Endothelial cell of umbilical vein (primary cell): ENCODE results near the gene ASIC4.

Experiments
- EZH2 ChIP-seq: IDR thresholded peaks from 2 replicates; pipeline ENCODE4 v1.6.1; 2012; ENCODE audit warnings: borderline replicate concordance, low read depth, mild to moderate bottlenecking, moderate library complexity, low read length, inconsistent platforms; ENCODE audit not compliant: severe bottlenecking
- FOS ChIP-seq: IDR thresholded peaks from 2 replicates; pipeline ENCODE4 v1.6.1; 2011; ENCODE audit warnings: mild to moderate bottlenecking, low read length, moderate library complexity, borderline replicate concordance; ENCODE audit not compliant: insufficient read depth
- GATA2 ChIP-seq: IDR thresholded peaks from 2 replicates; pipeline ENCODE4 v1.7.0; 2011; ENCODE audit warnings: low read depth, mild to moderate bottlenecking, moderate library complexity, mixed read lengths, low read length; ENCODE audit not compliant: insufficient read length, insufficient read depth
- MYC ChIP-seq: IDR thresholded peaks from one replicate; pipeline ENCODE4 v1.6.1; 2011; ENCODE audit warnings: mild to moderate bottlenecking, low read depth, low read length
- POLR2A ChIP-seq: IDR thresholded peaks from 2 replicates; pipeline ENCODE4 v1.6.1; 2012; ENCODE audit warnings: low read depth, mild to moderate bottlenecking, control low read depth, low read length
- POLR2AphosphoS5 ChIP-seq: IDR thresholded peaks from 2 replicates; pipeline ENCODE4 v1.6.1; 2012; ENCODE audit warnings: low read depth, mild to moderate bottlenecking, control low read depth, low read length, moderate library complexity; ENCODE audit not compliant: insufficient read depth
- TF ChIP-seq, protein P1 (sequence below), 2 donors: IDR thresholded peaks; 1 replicate in 1 of 2; 2 replicates in 1 of 2; pipeline ENCODE4 v1.5.1; 2011; ENCODE audit warnings: low read length in 2 of 2, mild to moderate bottlenecking in 2 of 2, moderate library complexity in 2 of 2, control low read depth in 1 of 2, inconsistent platforms in 1 of 2, low read depth in 1 of 2; ENCODE audit not compliant: insufficient read depth in 1 of 2; ENCODE audit errors: extremely low read depth in 1 of 2
- TF ChIP-seq, protein P2 (sequence below): IDR thresholded peaks from 2 replicates; pipeline ENCODE4 v1.6.1; 2011; ENCODE audit not compliant: insufficient read depth, insufficient read length

DNA sequence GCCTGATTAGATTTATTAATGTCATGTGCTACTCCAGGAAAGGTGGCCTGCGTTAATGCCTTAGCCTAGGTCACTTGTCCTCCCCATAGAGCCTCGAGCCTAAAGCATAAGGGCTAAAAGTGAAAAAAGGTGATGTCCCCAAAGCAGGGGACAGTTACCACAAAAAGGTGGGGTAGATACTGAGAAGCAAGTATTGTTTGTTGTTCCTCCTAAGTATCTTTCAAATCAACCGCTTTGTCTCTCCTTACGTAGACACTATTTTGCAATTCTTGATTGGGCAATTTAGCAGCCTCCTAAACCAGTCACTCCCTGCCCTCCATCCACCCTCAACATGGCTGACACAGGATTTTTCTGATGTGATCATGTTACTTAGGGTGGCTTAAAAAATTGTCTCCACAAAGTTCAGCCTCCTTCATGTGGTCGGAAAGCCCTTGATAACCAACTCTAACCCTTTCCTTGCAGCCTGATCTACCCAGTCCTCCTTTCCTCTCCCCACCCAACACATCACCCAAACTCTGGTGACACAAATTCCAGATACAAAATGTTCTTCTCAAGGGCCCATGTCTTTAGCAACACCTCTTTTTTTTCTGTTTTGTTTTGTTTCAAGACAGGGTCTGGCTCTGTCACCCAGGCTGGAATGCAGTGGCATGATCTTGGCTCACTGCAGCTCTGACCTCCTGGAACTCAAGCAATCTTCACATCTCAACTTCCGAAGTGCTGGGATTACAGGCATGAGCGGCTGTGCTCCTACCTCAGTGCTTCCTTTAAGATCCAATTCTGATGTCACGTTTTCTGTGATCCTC is 64.7 kb downstream of the ASIC4 start:
- TF ChIP-seq POLR2A (no peak), FOS (no peak), EZH2 (no peak), GATA2 (no peak), POLR2AphosphoS5 (no peak), MYC (no peak)
- TF ChIP-seq, protein P1, sequence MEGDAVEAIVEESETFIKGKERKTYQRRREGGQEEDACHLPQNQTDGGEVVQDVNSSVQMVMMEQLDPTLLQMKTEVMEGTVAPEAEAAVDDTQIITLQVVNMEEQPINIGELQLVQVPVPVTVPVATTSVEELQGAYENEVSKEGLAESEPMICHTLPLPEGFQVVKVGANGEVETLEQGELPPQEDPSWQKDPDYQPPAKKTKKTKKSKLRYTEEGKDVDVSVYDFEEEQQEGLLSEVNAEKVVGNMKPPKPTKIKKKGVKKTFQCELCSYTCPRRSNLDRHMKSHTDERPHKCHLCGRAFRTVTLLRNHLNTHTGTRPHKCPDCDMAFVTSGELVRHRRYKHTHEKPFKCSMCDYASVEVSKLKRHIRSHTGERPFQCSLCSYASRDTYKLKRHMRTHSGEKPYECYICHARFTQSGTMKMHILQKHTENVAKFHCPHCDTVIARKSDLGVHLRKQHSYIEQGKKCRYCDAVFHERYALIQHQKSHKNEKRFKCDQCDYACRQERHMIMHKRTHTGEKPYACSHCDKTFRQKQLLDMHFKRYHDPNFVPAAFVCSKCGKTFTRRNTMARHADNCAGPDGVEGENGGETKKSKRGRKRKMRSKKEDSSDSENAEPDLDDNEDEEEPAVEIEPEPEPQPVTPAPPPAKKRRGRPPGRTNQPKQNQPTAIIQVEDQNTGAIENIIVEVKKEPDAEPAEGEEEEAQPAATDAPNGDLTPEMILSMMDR (IDR thresholded peaks at IDR 0.05; ENCODE audit: extremely low read depth in 1 of 2, insufficient read depth in 1 of 2, low read depth in 1 of 2, low read length in 2 of 2), result no peak
- TF ChIP-seq, protein P2, sequence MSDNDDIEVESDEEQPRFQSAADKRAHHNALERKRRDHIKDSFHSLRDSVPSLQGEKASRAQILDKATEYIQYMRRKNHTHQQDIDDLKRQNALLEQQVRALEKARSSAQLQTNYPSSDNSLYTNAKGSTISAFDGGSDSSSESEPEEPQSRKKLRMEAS, result no peak
